HepG2 (cell line): Measurements from ENCODE around the gene ANO1. TPM values are rescaled to one million over a fixed set of nuclear protein-coding genes. Genes with fewer than 3 reads are reported as not detected.

Experiments
- ATAC-seq: fragments of 200-7000 bp; cut with Tn5 transposase; 3 replicates; pipeline ENCODE4 v1.9.1; 2020; ENCODE audit warnings: mild to moderate bottlenecking, moderate library complexity
- BruUV-seq: library from RNA; stranded (reverse); fragments of 400-500 nt; replicated peaks from 2 replicates; lab custom pipeline; 2021; lab: Mats Ljungman, UMichigan
- CTCF ChIA-PET: fragments of 300-600 bp; formaldehyde crosslinking; extraction: SDS; loops from one replicate; lab custom pipeline; 2021; ENCODE audit warnings: low total read pairs, inconsistent platforms, low intra/inter-chr PET ratio; lab: Yijun Ruan, JAX
- POLR2A ChIA-PET: fragments of 350-600 bp; sonication (Branson Sonifier 250); formaldehyde crosslinking; loops from one replicate; lab custom pipeline; 2020; ENCODE audit warnings: antibody characterized with exemption, inconsistent platforms; lab: Yijun Ruan, JAX
- DNase-seq: peaks from one replicate; pipeline ENCODE4 v3.0.0-alpha.2; 2015; ENCODE audit warnings: low spot score
- FAIRE-seq: peaks from 3 replicates; lab custom pipeline; 2011; peaks lifted over from hg19 to GRCh38; lab: Jason Lieb, UNC
- H2AFZ ChIP-seq: one replicate; pipeline ENCODE4 v1.6.1; 2011; ENCODE audit warnings: low read length, inconsistent platforms
- H3K27ac ChIP-seq: fragments of 300-600 bp; 3 replicates; pipeline ENCODE4 v1.8.0; 2011; ENCODE audit warnings: mixed run types, mild to moderate bottlenecking, mixed read lengths, low read length, inconsistent platforms; ENCODE audit not compliant: insufficient read depth; ENCODE audit errors: extremely low read length
- H3K27me3 ChIP-seq, 2 experiments: fragments of 200-600 bp in 1 of 2; 2 replicates in 1 of 2; 3 replicates in 1 of 2; pipeline versions ENCODE4 v1.6.0 to v1.8.0; 2011; ENCODE audit warnings: low read length in 2 of 2, mild to moderate bottlenecking in 2 of 2, moderate library complexity in 2 of 2, inconsistent platforms in 1 of 2; ENCODE audit not compliant: insufficient read depth in 2 of 2, control insufficient read depth in 1 of 2
- H3K36me3 ChIP-seq, 2 experiments: fragments of 200-600 bp in 1 of 2; replicated peaks in 1 of 2; 2 replicates in 1 of 2; 3 replicates in 1 of 2; pipeline versions ENCODE4 v1.5.1 to v1.8.0; 2011; ENCODE audit warnings: low read length in 2 of 2, inconsistent platforms in 1 of 2; ENCODE audit not compliant: insufficient read depth in 2 of 2, control insufficient read depth in 1 of 2
- H3K4me1 ChIP-seq: 2 replicates; pipeline ENCODE4 v1.5.1; 2012; ENCODE audit warnings: low read length, inconsistent platforms; ENCODE audit not compliant: insufficient read depth
- H3K4me2 ChIP-seq: 2 replicates; pipeline ENCODE4 v1.6.0; 2011; ENCODE audit warnings: low read depth, low read length, inconsistent platforms
- H3K4me3 ChIP-seq, 3 experiments: fragments of 200-600 bp in 1 of 3; sonication (generic), shearing (Covaris generic) in 1 of 3; replicated peaks in 1 of 3; 2 replicates each; pipeline ENCODE4 v1.5.1; 2011 to 2016; ENCODE audit warnings: low read length in 3 of 3, inconsistent platforms in 2 of 3, low read depth in 2 of 3, mild to moderate bottlenecking in 2 of 3, control low read depth in 1 of 3, mixed read lengths in 1 of 3; ENCODE audit not compliant: insufficient read depth in 1 of 3
- H3K79me2 ChIP-seq: one replicate; pipeline ENCODE4 v1.6.1; 2011; ENCODE audit warnings: low read length, inconsistent platforms; ENCODE audit not compliant: insufficient read depth
- H3K9ac ChIP-seq: 2 replicates; pipeline ENCODE4 v1.6.0; 2011; ENCODE audit warnings: mild to moderate bottlenecking, low read depth, low read length, inconsistent platforms; ENCODE audit not compliant: insufficient read depth
- H3K9me3 ChIP-seq: 2 replicates; pipeline ENCODE4 v1.5.1; 2012; ENCODE audit warnings: mild to moderate bottlenecking, low read length
- H4K20me1 ChIP-seq: 2 replicates; pipeline ENCODE4 v1.6.0; 2011; ENCODE audit warnings: inconsistent platforms, mild to moderate bottlenecking, low read length, moderate library complexity; ENCODE audit not compliant: insufficient read depth
- TCF12 ChIP-seq, 2 experiments: fragments of 450-650 bp in 1 of 2; sonication (generic) in 1 of 2; formaldehyde crosslinking in 1 of 2; IDR thresholded peaks; 2 replicates each; pipeline versions ENCODE4 v1.6.1 to v1.8.0; 2017 to 2022; ENCODE audit warnings: antibody characterized with exemption in 1 of 2, mild to moderate bottlenecking in 1 of 2, missing genetic modification reagents in 1 of 2, moderate library complexity in 1 of 2
- TFE3 ChIP-seq: IDR thresholded peaks from 2 replicates; pipeline ENCODE4 v1.6.1; 2016
- XBP1 ChIP-seq: sonication (generic); formaldehyde crosslinking; IDR thresholded peaks from 2 replicates; pipeline ENCODE4 v1.5.0; 2020; ENCODE audit warnings: missing genetic modification reagents
- ZBTB1 ChIP-seq: sonication (generic); formaldehyde crosslinking; IDR thresholded peaks from 2 replicates; pipeline ENCODE4 v1.4.0; 2020; ENCODE audit warnings: missing genetic modification reagents, borderline replicate concordance
- ZNF629 ChIP-seq: sonication (generic); formaldehyde crosslinking; conservative IDR thresholded peaks from 2 replicates; pipeline ENCODE4 v1.5.0; 2020; ENCODE audit warnings: missing genetic modification reagents
- WGBS: methylation state at CpG from one replicate; pipeline ENCODE4 v1.1.6; 2017; ENCODE audit warnings: low lambda C conversion rate; 5-methylcytosine and 5-hydroxymethylcytosine counted together
- in situ Hi-C: cut with HindIII; loops from 2 replicates; pipeline ENCODE4 v1.10.0; 2017; ENCODE audit warnings: low pct_unique_long_range_greater_than_20kb; ENCODE audit not compliant: extremely low pct_ligation_motif_present
- intact Hi-C: fragments of 100-400 bp; cut with micrococcal nuclease; formaldehyde crosslinking; loops from one replicate; pipeline ENCODE4 v1.10.0; 2022; ENCODE audit not compliant: unreplicated experiment
- polyA plus RNA-seq, 8 experiments: library from polyadenylated mRNA; depleted of rRNA in 3 of 8; stranded (reverse) in 7 of 8; unstranded in 1 of 8; fragments of >200 nt; fragmentation: Illumina TruSeq in 4 of 8; extraction: Trizol in 4 of 8; gene quantifications; 2 replicates each; pipeline versions ENCODE4 v1.2.1 to v1.2.3, GENCODE V29; 2011 to 2016; ENCODE audit warnings: low read depth in 4 of 8, missing spikeins in 1 of 8, mixed read lengths in 1 of 8; ENCODE audit not compliant: insufficient read depth in 1 of 8
- total RNA-seq, 5 experiments: library from RNA; depleted of rRNA; stranded (reverse); fragments of >200 nt; fragmentation: Illumina TruSeq; extraction: Trizol; gene quantifications; 2 replicates each; pipeline ENCODE4 v1.2.3, GENCODE V29; 2016; ENCODE audit warnings: low read depth in 1 of 5

Gene ANO1
- total and polyA plus RNA-seq, 2 of the 13 experiments (the other 11 are each of a cell fraction or from before 2014, with no cell fraction given) = not detected

DNA sequence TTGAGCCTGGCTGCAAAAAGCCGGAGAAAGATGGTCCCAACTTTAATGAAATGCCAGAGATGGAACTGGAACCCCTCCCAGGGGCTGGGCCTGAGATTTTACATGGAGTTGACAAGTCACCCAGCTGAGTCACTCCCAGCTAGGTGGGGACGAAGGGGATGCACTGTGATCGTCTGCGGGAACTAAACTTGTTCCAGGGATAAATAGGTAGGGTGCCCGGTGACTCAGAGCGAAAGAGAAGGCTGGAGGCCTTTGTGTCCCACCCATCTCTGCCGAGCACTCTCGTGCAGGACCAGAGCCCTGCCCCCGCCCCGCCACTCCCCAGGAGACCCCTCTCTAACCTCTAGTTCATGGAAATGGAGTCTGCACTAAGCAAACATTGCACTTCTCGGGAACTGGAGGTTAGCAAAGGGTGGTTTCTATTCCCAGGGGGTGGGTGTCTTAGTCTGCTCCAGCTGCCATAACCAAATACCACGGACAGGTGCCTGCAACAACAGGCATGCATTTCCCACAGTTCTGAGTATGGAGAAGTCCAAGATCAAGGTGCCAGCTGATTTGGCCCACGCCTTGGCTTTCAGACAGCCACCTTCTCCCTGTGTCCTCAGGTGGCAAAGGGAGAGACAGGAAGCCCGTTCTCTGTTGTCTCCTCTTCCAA is 64.2 kb downstream of the ANO1 start (continued):
- TF ChIP-seq TFE3 (CRISPR knock-in tag) = no peak
- no peak for TF ChIP-seq XBP1 (CRISPR knock-in tag)
- TF ChIP-seq TCF12 (IDR thresholded peaks at IDR 0.05) = no peak
- TF ChIP-seq TCF12 (CRISPR knock-in tag; IDR thresholded peaks at IDR 0.05) = no peak

- in situ Hi-C loops = no loop called here
- ChIA-PET CTCF (no interaction called here), POLR2A (no interaction called here)
- H3K36me3 ChIP-seq = no peaks in the 10 kb centered on the region
- H2AFZ ChIP-seq = no peak overlapping the region
- no peaks in the 10 kb centered on the region for H3K4me1 ChIP-seq
- TF ChIP-seq ZBTB1 (CRISPR knock-in tag) (no peak), ZNF629 (CRISPR knock-in tag) (peak; percentile 82)
- intact Hi-C loops = no loop called here
- H3K9ac ChIP-seq = no peak overlapping the region
- no peak for FAIRE-seq
- no peak overlapping the region for H3K27ac ChIP-seq
- H3K9me3 ChIP-seq = no peaks in the 10 kb centered on the region
- no peak overlapping the region for H3K4me2 ChIP-seq
- H3K27me3 ChIP-seq = peaks cover 8 to 65% of the 10 kb centered on the region in 2 experiments
- H3K4me3 ChIP-seq = no peak overlapping the region
- no peak for DNase-seq
- WGBS = no CpG with 5 or more reads among the region's 10 CpGs
- BruUV-seq = no TSS peak
- no peaks in the 10 kb centered on the region for H4K20me1 ChIP-seq
- H3K79me2 ChIP-seq = no peaks in the 10 kb centered on the region
- no peak for ATAC-seq
Observed at GRCh38 chr11:70144262-70144661, 66.1 kb downstream of the ANO1 start.
